GM19099 (cell line): Measurements from ENCODE around the gene DESI2.

Source experiments
- POLR2A ChIP-seq: IDR thresholded peaks from 3 replicates; pipeline ENCODE4 v1.6.1; 2011; ENCODE audit warnings: low read depth; ENCODE audit not compliant: insufficient read length; ENCODE audit errors: extremely low read depth

DESI2 gene

GRCh38 chr1:244652623-244653438 lies at the start of gene DESI2:
TSS of gene DESI2 (plus strand) at chr1:244653126. CDS start at chr1:244653314, 188 bp downstream.
- TF ChIP-seq POLR2A = peak; percentile 98

DNA sequence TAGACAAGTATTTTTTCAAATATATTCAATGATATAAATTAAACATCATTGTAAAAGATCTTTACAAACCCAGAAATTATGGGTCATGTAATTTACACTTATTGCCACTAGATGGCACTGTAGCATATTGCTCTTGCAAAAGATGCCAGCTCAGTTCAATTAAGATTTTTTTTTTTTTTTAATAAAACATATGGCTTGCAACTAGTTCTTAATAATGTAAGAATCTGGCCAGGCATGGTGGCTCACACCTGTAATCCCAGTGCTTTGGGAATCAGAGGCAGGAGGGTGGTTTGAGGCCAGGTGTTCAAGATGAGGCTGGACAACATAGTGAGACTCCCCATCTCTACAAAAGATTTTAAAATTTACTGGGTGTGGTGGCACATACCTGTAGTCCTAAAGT lies 49.4 kb upstream of the DESI2 start:
- TF ChIP-seq POLR2A = no peak

DNA sequence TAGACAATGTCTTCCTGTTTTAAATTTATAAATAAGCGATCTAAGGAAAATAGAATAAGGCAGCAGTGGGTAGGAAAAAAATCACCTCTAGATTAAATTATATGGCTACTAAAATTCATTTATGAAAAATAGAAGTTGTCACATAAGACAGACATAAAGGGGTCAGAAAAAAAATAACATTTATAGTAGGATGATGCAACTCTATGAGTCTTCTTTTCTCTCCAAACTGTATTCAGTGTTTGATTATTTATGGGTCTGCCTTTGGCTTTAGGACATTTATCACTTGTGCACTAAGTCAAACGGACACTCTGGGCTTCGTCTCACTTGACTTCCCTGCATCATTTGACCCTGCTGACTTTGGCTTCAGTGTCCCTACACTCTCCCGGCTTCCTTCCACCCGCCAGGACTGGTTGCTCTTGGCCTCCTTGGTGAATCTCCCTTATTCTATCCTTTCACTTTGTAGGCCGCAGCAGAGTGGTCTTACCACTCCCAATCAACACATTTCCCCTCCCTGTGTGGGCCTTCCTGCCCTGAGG lies 47.0 kb upstream of the DESI2 start:
- no peak for TF ChIP-seq POLR2A

DNA sequence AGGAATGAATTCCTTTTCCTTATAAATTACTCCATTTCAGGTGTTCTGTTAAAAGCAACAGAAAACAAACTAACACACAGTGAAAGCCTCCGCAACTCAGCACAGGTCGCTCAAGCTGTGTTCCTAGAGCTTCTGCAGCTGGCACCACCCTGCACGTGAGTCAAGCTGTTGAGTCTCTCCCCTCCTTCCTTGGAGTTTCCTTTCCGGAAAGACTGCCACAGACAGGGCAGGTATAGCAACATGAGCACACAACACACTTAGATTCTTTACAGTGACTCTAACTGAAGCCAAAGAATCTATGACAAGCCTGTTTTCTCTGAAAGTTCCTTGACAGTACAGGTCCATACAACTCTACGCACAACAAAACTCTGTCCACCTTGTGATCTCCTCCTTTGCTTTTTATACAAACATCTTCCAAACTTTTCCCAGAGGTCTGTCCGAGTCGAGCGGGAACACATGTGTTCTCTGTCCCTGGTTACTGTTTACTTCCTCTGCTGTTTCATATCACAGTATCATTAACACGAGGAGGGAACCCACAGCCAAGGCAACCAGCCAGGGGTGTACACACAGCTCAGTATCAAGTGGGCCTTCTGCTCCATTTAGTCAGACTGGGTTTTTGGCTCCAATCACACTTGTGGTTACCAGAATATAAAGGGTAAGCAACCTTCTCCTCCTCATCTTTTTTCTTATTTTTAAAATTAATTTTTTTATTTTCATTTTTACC lies 38.7 kb upstream of the DESI2 start:
- TF ChIP-seq POLR2A = no peak

- no peak for TF ChIP-seq POLR2A
These were observed 38.0 kb upstream of the DESI2 start for GRCh38 chr1:244614879-244615278.

DNA sequence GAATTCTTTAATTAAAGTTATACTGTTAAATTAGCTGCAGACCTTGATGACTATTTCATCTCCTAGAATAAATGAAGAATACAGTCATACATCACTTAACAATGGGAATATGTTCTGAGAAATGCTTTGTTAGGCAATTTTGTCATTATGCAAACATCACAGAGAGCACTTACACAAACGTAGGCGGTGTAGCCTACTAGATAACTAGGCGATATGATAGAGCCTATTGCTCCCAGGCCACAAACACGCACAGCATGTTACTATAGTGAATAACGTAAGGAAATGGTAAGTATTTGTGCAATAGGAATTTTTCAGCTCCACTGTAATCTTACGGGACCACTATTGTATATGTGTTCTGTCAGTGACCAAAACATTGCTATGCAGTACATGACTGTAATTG lies 37.6 kb upstream of the DESI2 start:
- no peak for TF ChIP-seq POLR2A

GRCh38 chr1:244626709-244627108 lies 26.2 kb upstream of the DESI2 start:
- TF ChIP-seq POLR2A = no peak

DNA sequence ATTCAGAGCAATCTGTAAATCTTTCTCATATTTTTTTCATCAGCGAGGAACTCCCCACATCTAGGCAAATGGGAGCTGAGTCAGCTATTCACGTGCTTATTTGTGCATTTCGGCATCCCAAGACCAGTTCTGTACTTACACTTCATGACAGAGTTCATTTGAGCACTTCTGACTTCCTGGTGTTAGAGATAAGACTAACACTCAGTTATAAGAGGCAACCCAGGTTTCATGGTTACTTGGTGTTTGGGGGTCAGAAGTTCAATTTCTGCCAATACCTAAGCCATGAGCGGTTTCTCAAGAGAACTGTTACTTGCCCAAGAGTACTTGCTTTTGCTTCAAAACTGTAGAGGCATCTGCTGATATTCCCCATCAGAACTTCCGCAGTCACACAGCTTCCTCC lies 24.1 kb upstream of the DESI2 start:
- TF ChIP-seq POLR2A = no peak

DNA sequence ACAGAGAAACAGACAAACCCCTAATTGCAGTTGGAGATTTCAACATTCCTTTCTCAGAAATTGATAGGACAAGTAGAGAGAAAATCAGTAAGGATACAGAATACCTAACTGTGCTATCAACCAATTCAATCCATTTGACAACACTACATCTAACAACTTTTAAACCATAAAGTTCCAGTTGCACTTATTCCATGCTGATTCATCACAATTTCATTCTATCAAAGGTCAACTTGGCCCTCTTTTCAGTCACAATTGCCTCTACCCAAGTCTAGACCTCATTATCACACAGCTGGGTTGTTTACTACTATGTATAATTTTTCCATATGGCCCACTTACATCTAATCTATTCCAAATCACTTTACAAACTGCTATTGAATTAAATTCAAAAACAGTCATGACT lies 19.8 kb upstream of the DESI2 start:
- TF ChIP-seq POLR2A = no peak

GRCh38 chr1:244634546-244634945 lies 18.4 kb upstream of the DESI2 start:
- no peak for TF ChIP-seq POLR2A

GRCh38 chr1:244636488-244637259 lies 16.3 kb upstream of the DESI2 start:
- TF ChIP-seq POLR2A = no peak

GRCh38 chr1:244639561-244639960 lies 13.4 kb upstream of the DESI2 start:
- no peak for TF ChIP-seq POLR2A

- no peak for TF ChIP-seq POLR2A
These were observed 12.0 kb upstream of the DESI2 start for GRCh38 chr1:244640917-244641316.

GRCh38 chr1:244642526-244642925 lies 10.4 kb upstream of the DESI2 start:
- TF ChIP-seq POLR2A = no peak

DNA sequence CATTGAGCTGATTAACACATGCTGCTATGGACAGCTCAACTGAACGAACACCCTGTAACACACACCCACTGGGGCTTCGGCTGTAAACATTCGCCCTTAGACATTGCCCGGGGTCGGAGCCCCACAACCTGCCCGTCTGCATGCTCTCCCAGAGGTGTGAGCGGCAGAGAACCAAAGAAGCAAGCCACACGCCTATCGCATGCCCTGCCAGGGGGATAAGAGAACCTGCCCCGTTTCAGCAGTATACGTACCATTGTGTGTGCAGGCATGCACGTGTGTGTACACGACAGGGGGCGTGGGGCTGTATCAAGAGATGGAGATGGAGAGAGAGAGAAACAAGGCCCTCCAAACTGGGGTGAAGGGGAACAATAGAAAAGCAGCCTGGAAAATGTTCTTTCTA lies 9.9 kb upstream of the DESI2 start:
- no peak for TF ChIP-seq POLR2A

- no peak for TF ChIP-seq POLR2A
These were observed 7.5 kb upstream of the DESI2 start for GRCh38 chr1:244645414-244645813.

GRCh38 chr1:244645890-244646289 lies 7.0 kb upstream of the DESI2 start:
- TF ChIP-seq POLR2A = no peak
